HepG2 (cell line): Measurements from ENCODE around the gene DPM2. TPM values are rescaled to one million over a fixed set of nuclear protein-coding genes. Genes with fewer than 3 reads are reported as not detected.

ENCODE experiments used
- ARNTL ChIP-seq: sonication (generic); formaldehyde crosslinking; IDR thresholded peaks from 2 replicates; pipeline ENCODE4 v1.4.0; 2020; ENCODE audit warnings: mild to moderate bottlenecking, missing genetic modification reagents
- ATF2 ChIP-seq: sonication (generic); formaldehyde crosslinking; IDR thresholded peaks from 2 replicates; pipeline ENCODE4 v1.4.0; 2020; ENCODE audit warnings: missing genetic modification reagents
- CHCHD3 ChIP-seq: sonication (generic); formaldehyde crosslinking; IDR thresholded peaks from 2 replicates; pipeline ENCODE4 v1.8.0; 2022; ENCODE audit warnings: mild to moderate bottlenecking, missing genetic modification reagents, moderate library complexity
- FOXA3 ChIP-seq: IDR thresholded peaks from 2 replicates; pipeline ENCODE4 v1.6.1; 2016; ENCODE audit warnings: missing genetic modification reagents, missing compliant biosample characterization
- FOXK1 ChIP-seq: sonication (generic); formaldehyde crosslinking; IDR thresholded peaks from 2 replicates; pipeline ENCODE4 v1.4.0; 2020; ENCODE audit warnings: low read depth, missing genetic modification reagents, borderline replicate concordance
- HNRNPL ChIP-seq: fragments of 200-400 bp; formaldehyde crosslinking; IDR thresholded peaks from 2 replicates; pipeline ENCODE4 v1.6.1; 2017; ENCODE audit warnings: mild to moderate bottlenecking, low read depth, low read length
- KDM5A ChIP-seq: fragments of 200-600 bp; sonication (generic); IDR thresholded peaks from 2 replicates; pipeline ENCODE4 v1.7.0; 2018; ENCODE audit warnings: antibody characterized with exemption, mild to moderate bottlenecking, low read length, borderline replicate concordance
- PRMT3 ChIP-seq: sonication (generic); formaldehyde crosslinking; IDR thresholded peaks from 2 replicates; pipeline ENCODE4 v1.8.1; 2022; ENCODE audit warnings: low read depth, mild to moderate bottlenecking, moderate library complexity, missing genetic modification reagents, borderline replicate concordance
- TAF1 ChIP-seq: sonication (generic); formaldehyde crosslinking; IDR thresholded peaks from 2 replicates; pipeline ENCODE4 v1.4.0; 2020; ENCODE audit warnings: missing genetic modification reagents
- ZNF17 ChIP-seq: sonication (generic); formaldehyde crosslinking; IDR thresholded peaks from 2 replicates; pipeline ENCODE4 v1.5.0; 2020; ENCODE audit warnings: mild to moderate bottlenecking, missing genetic modification reagents
- ZNF230 ChIP-seq: sonication (generic); formaldehyde crosslinking; IDR thresholded peaks from 2 replicates; pipeline ENCODE4 v1.4.0; 2020; ENCODE audit warnings: mild to moderate bottlenecking, missing genetic modification reagents
- ZNF251 ChIP-seq: sonication (generic); formaldehyde crosslinking; IDR thresholded peaks from 2 replicates; pipeline ENCODE4 v1.9.0; 2021; ENCODE audit warnings: mild to moderate bottlenecking, missing genetic modification reagents
- ZNF260 ChIP-seq: sonication (generic); formaldehyde crosslinking; IDR thresholded peaks from 2 replicates; pipeline ENCODE4 v1.4.0; 2020; ENCODE audit warnings: missing genetic modification reagents, low read depth, mild to moderate bottlenecking, borderline replicate concordance
- ZNF282 ChIP-seq: fragments of 450-650 bp; IDR thresholded peaks from 2 replicates; pipeline ENCODE4 v1.6.1; 2018; ENCODE audit not compliant: partially characterized antibody
- ZNF407 ChIP-seq: sonication (generic); formaldehyde crosslinking; IDR thresholded peaks from one replicate; pipeline ENCODE4 v1.5.1; 2020; ENCODE audit warnings: mild to moderate bottlenecking, missing genetic modification reagents; ENCODE audit errors: not compliant biosample characterization
- ZNF501 ChIP-seq: sonication (generic); formaldehyde crosslinking; IDR thresholded peaks from 2 replicates; pipeline ENCODE4 v1.5.1; 2020; ENCODE audit warnings: mild to moderate bottlenecking, moderate library complexity, missing genetic modification reagents
- ZNF577 ChIP-seq: sonication (generic); formaldehyde crosslinking; IDR thresholded peaks from 2 replicates; pipeline ENCODE4 v1.4.0; 2020; ENCODE audit warnings: mild to moderate bottlenecking, low read depth, missing genetic modification reagents, borderline replicate concordance
- ZNF589 ChIP-seq: sonication (generic); formaldehyde crosslinking; conservative IDR thresholded peaks from 2 replicates; pipeline ENCODE4 v1.8.0; 2022; ENCODE audit warnings: mild to moderate bottlenecking, moderate library complexity, missing genetic modification reagents
- ZNF891 ChIP-seq: sonication (generic); formaldehyde crosslinking; IDR thresholded peaks from 2 replicates; pipeline ENCODE4 v1.5.0; 2020; ENCODE audit warnings: mild to moderate bottlenecking, missing genetic modification reagents
- polyA plus RNA-seq, 8 experiments: library from polyadenylated mRNA; depleted of rRNA in 3 of 8; stranded (reverse) in 7 of 8; unstranded in 1 of 8; fragments of >200 nt; fragmentation: Illumina TruSeq in 4 of 8; extraction: Trizol in 4 of 8; gene quantifications; 2 replicates each; pipeline versions ENCODE4 v1.2.1 to v1.2.3, GENCODE V29; 2011 to 2016; ENCODE audit warnings: low read depth in 4 of 8, missing spikeins in 1 of 8, mixed read lengths in 1 of 8; ENCODE audit not compliant: insufficient read depth in 1 of 8
- total RNA-seq, 5 experiments: library from RNA; depleted of rRNA; stranded (reverse); fragments of >200 nt; fragmentation: Illumina TruSeq; extraction: Trizol; gene quantifications; 2 replicates each; pipeline ENCODE4 v1.2.3, GENCODE V29; 2016; ENCODE audit warnings: low read depth in 1 of 5

DPM2 gene
- total and polyA plus RNA-seq, 2 of the 13 experiments (the other 11 are each of a cell fraction or from before 2014, with no cell fraction given) = 24.8 to 35.3 TPM

- TF ChIP-seq ZNF407 (CRISPR knock-in tag) (no peak), ZNF17 (CRISPR knock-in tag) (no peak), ZNF577 (no peak), HNRNPL (peak; percentile 89), PRMT3 (CRISPR knock-in tag) (no peak), ZNF251 (no peak), KDM5A (no peak), ARNTL (CRISPR knock-in tag) (peak; percentile 51; the same call in 1 of the 2 replicates), CHCHD3 (CRISPR knock-in tag) (no peak), ZNF260 (CRISPR knock-in tag) (no peak), ZNF589 (CRISPR knock-in tag) (no peak), ZNF501 (CRISPR knock-in tag) (peak; percentile 35; the same call in 1 of the 2 replicates), ZNF230 (CRISPR knock-in tag) (no peak), ATF2 (CRISPR knock-in tag) (no peak), ZNF282 (no peak), FOXA3 (CRISPR knock-in tag) (0 out of 2 replicates have a peak, but pooled peaks have one; percentile 11), FOXK1 (CRISPR knock-in tag) (no peak), TAF1 (CRISPR knock-in tag) (no peak), ZNF891 (CRISPR knock-in tag) (no peak)
These were observed 49.5 kb upstream of the DPM2 start (continued) for GRCh38 chr9:127987103-127987614.
